ENCODE results near the gene MAP3K2. TPM values are rescaled to one million over a fixed set of nuclear protein-coding genes. Genes with fewer than 3 reads are reported as not detected.

MAP3K2 gene
- total RNA-seq, 1 donor from 2014 or later = 73.2 TPM

DNA sequence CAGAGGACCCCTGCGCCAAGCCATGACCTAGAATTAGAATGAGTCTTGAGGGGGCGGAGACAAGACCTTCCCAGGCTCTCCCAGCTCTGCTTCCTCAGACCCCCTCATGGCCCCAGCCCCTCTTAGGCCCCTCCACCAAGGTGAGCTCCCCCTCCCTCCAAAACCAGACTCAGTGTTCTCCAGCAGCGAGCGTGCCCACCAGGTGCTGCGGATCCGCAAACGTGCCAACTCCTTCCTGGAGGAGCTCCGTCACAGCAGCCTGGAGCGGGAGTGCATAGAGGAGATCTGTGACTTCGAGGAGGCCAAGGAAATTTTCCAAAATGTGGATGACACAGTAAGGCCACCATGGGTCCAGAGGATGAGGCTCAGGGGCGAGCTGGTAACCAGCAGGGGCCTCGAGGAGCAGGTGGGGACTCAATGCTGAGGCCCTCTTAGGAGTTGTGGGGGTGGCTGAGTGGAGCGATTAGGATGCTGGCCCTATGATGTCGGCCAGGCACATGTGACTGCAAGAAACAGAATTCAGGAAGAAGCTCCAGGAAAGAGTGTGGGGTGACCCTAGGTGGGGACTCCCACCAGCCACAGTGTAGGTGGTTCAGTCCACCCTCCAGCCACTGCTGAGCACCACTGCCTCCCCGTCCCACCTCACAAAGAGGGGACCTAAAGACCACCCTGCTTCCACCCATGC, 33.5 kb upstream of the MAP3K2 start:
- no peak for DNase-seq (ENCODE audit: low spot score)

DNA sequence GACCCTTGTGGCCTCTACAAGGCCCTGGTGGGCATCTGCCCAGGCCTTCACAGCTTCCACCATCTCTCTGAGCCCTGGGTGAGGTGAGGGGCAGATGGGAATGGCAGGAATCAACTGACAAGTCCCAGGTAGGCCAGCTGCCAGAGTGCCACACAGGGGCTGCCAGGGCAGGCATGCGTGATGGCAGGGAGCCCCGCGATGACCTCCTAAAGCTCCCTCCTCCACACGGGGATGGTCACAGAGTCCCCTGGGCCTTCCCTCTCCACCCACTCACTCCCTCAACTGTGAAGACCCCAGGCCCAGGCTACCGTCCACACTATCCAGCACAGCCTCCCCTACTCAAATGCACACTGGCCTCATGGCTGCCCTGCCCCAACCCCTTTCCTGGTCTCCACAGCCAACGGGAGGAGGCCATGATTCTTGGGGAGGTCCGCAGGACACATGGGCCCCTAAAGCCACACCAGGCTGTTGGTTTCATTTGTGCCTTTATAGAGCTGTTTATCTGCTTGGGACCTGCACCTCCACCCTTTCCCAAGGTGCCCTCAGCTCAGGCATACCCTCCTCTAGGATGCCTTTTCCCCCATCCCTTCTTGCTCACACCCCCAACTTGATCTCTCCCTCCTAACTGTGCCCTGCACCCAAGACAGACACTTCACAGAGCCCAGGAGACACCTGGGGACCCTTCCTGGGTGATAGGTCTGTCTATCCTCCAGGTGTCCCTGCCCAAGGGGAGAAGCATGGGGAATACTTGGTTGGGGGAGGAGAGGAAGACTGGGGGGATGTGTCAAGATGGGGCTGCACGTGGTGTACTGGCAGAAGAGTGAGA, 32.5 kb upstream of the MAP3K2 start:
- no peak for DNase-seq (ENCODE audit: low spot score)

DNA sequence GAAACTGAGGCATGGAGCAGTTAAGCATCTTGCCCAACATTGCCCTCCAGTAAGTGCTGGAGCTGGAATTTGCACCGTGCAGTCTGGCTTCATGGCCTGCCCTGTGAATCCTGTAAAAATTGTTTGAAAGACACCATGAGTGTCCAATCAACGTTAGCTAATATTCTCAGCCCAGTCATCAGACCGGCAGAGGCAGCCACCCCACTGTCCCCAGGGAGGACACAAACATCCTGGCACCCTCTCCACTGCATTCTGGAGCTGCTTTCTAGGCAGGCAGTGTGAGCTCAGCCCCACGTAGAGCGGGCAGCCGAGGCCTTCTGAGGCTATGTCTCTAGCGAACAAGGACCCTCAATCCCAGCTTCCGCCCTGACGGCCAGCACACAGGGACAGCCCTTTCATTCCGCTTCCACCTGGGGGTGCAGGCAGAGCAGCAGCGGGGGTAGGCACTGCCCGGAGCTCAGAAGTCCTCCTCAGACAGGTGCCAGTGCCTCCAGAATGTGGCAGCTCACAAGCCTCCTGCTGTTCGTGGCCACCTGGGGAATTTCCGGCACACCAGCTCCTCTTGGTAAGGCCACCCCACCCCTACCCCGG, 31.8 kb upstream of the MAP3K2 start:
- DNase-seq (ENCODE audit: low spot score) = no peak

DNA sequence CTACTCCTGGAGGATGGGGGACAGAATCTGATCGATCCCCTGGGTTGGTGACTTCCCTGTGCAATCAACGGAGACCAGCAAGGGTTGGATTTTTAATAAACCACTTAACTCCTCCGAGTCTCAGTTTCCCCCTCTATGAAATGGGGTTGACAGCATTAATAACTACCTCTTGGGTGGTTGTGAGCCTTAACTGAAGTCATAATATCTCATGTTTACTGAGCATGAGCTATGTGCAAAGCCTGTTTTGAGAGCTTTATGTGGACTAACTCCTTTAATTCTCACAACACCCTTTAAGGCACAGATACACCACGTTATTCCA, 31.3 kb upstream of the MAP3K2 start:
- no peak for DNase-seq (ENCODE audit: low spot score)

DNA sequence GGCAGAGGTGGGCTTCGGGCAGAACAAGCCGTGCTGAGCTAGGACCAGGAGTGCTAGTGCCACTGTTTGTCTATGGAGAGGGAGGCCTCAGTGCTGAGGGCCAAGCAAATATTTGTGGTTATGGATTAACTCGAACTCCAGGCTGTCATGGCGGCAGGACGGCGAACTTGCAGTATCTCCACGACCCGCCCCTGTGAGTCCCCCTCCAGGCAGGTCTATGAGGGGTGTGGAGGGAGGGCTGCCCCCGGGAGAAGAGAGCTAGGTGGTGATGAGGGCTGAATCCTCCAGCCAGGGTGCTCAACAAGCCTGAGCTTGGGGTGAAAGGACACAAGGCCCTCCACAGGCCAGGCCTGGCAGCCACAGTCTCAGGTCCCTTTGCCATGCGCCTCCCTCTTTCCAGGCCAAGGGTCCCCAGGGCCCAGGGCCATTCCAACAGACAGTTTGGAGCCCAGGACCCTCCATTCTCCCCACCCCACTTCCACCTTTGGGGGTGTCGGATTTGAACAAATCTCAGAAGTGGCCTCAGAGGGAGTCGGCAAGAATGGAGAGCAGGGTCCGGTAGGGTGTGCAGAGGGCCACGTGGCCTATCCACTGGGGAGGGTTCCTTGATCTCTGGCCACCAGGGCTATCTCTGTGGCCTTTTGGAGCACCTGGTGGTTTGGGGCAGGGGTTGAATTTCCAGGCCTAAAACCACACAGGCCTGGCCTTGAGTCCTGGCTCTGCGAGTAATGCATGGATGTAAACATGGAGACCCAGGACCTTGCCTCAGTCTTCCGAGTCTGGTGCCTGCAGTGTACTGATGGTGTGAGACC, 30.7 kb upstream of the MAP3K2 start, which contains the start of gene PROC:
TSS of gene PROC (plus strand) at position 128 of the 812 bp plus-strand sequence. CDS start 1,516 bp downstream, outside the sequence.
- DNase-seq (ENCODE audit: low spot score) = no peak

DNA sequence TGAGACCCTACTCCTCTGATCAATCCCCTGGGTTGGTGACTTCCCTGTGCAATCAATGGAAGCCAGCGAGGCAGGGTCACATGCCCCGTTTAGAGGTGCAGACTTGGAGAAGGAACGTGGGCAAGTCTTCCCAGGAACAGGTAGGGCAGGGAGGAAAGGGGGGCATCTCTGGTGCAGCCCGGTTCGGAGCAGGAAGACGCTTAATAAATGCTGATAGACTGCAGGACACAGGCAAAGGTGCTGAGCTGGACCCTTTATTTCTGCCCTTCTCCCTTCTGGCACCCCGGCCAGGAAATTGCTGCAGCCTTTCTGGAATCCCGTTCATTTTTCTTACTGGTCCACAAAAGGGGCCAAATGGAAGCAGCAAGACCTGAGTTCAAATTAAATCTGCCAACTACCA, 29.6 kb upstream of the MAP3K2 start:
- no peak for DNase-seq (ENCODE audit: low spot score)

DNA sequence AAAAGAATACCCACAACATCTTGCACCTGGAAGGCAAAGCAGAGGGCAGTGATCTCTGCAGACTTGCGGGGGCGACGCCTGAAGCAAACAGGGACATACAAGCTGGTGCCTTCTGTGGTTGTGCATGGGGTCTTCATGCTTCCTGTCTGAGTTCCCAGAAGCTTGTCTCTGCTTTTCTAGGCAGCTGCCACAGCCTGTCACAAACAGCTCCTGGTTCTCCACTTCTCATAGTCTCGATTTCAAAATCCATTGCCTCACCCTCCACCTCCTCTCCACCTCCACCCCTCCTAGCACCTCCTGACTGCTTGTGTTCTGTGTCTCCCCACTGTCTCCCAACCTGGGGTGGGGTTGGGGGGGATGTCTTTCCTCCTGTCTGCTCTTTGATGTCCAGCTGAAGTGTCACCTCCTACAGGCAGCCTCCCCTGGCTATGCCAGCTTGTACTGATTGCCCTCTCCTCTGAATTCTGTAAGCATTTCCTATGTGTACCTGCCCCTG, 28.8 kb upstream of the MAP3K2 start:
- DNase-seq (ENCODE audit: low spot score) = no peak

DNA sequence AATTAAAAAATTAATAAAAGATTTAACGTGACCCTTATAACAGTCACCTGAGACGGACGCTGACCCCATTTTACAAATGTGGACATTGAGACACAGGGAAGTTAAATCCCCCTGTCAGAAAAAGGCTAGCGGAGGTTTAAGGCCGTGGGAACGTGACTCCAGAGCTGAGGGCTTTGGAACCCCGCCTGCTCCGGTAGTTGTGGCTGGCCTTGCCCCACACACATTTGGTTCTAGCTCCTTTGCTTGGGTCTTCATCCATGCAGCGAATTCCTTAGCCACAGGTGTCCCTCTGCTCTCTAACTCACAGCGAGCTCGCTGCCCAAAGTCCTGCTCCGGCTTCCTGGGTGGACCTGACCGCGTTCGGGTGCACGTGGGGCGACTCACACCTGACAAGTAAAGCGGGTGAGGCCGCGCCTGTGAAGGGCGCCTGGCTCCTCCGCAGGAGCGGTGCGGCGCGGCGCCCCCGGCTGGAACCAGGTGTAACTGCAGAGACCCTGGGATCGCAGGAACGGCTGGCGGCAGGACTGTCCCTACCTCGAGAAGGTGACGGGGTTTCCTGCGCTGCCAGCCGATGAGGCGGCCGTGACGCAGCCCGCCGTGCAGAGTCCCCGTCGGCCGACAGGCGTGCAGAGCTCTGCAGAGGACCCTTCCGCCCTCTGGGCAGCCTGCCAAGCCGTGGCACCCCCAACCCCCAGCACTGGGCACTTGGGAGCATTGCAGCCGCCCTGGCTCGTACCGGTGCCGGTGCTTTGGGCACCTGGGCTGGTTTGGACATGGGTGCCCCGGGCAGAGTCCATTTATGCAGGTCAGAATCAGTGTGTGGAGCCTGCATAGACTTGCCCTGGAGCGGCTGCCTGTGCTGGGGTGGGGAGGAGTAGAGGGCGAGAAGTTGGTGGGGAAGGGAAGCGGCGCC, 28.1 kb upstream of the MAP3K2 start:
- DNase-seq (ENCODE audit: low spot score) = peak; percentile 65

DNA sequence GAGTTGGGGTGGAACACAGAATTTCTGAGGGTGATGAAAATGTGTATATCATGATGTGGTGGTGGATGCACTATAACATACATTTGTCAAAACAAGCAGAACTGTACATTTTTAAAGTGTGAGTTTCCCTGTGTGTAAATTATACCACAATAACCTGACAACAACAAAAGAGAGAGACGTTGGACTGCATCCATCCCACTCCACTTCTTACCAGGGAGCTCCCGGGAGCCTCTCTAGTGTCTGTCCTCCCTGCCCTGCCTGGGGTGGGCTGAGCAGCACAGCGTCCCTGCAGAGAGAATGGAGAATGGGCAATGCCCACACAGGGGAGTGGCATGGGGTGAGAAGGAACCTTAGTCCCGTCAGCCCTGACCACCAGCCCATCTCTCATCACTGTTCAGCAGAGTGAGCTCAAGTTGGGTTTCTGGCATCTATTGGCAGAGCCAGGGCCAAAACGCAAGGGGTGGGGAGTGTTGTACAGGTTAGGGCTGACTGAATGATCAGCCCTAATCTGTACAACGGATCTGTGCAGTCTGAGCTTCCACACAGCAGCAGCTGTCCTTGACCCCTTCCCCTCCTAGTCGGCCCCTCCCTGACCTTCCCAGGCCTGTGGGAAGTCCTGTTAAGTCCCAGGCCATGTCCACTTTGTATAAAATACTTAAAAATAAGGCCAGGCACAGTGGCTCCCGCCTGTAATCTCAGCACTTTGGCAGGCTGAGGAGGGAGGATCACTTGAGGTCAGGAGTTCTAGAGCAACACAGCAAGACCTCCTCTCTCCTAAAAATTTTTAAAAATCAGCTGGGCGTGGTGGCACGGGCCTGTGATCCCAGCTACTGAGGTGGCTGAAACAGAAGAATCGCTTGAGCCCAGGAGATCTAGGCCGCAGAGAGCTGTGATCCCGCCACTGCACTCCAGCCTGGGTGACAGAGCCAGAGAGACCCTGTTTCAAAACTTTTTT, 27.1 kb upstream of the MAP3K2 start:
- no peak for DNase-seq (ENCODE audit: low spot score)

DNA sequence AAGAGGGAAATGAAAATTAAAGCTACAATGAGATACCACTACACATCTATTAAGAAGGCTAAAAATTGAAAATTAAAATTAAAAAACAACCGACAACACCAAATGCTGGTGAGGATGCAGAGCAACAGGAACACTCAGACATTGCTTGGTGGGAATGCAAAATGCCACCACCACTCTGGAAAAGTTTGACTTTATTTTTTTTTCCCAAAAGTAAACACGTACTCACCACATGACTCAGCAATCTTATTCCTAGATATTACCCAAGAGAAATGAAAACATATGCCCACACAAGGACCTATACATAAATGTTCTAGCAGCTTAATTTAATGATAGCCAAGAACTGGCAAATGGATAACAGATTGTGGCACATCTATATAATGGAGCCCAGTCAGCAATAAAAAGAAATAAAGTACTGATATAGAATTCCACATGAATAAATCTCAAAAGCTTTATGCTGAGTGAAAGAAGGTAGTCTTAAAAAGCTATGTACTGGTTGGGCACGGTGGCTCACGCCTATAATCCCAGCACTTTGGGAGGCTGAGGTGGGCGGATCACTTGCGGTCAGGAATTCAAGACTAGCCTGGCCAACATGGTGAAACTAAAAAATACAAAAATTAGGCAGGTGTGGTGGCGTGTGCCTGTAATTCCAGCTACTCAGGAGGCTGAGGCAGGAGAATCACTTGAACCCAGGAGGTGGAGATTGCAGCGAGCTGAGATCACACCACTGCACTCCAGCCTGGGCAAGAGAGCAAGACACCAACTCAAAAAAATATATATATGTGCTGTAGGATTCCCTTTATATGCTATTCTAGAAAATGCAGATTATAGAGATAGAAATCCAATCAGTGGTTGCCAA, 26.2 kb upstream of the MAP3K2 start:
- no peak for DNase-seq (ENCODE audit: low spot score)

DNA sequence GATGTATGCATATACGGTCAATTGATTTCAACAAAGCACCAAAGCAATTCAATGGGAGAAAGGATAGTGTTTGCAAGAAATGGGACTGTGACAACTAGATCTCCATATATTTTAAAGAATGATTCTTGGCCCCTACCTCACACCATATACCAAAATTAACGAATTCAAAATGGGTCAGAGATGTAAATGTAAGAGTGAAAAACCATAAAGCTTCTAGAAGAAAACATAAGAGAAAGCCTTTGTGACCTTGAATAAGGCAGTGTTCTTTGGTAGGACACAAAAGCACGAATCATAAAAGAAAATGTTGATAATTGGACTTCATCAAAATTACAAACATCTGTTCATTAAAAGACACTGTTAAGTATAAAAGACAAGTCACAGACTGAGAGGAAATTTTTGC, 25.4 kb upstream of the MAP3K2 start:
- no peak for DNase-seq (ENCODE audit: low spot score)

DNA sequence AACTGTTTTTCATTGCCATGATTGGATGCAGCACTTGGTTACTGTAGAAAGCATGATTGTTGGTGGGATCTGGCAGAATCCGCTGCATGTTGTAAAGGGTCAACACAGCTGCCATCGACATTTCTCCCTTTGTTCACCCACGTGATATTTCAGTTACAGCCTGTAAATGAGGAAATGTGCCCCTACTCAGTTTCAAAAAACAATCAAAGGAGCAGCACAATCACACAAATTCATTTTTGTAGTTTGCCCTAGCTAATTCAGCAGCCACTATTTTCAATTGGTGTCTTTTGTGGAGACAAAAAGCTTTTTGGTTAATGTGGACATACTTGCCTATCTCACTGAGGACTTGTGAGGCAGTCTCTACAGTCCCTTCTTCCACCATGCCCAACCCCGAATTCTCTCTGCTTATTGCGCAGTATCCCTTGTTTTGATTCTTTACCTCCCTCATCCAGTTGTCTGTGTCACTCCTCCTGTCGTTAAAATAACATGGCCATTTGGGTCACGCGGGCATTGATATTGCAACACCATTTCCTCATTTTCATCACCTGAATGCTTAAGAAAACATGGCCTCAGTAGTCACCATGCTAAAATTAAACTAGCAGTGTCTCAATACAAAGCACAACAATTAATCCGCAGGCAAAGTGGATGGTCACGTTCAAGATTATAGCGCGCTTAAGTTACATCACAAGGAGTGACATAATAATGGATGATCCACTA, 24.0 kb upstream of the MAP3K2 start:
- DNase-seq (ENCODE audit: low spot score) = no peak

DNA sequence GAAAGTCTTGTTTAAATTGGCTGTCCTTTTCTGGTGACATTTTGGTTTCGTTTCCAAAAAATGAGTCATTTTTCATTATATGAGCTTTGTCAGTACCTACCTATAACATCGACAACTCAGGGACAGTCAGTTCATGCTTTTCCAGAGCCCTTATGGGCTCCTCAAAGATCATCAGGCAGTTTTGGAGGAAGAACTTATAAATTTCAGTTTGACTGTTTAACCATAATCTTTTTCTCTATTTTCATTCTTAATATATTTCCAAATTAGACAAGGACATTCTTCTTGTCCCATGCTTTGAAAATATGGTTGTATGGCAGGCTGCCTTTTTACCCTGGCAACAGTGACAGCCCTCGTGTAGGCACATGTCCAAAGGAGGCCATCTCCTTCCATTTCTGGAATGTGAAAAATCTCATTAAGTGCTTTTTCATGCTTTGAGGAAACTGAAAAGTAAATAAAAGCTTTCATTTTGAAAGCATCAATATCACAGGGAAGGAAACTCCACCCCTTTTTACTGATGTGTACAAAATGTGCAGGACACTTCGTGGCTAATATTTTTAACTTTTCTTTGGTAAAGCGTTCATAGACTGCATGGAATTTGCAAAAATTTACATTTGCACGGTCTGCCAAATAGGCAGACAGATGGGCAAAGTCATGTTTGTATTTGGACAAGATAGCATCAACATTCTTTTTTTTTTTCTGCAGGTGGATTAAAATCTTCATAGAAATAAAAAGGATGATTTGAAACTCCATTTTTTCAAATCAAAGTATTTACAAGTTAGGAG, 23.3 kb upstream of the MAP3K2 start:
- DNase-seq (ENCODE audit: low spot score) = peak; percentile 43

DNA sequence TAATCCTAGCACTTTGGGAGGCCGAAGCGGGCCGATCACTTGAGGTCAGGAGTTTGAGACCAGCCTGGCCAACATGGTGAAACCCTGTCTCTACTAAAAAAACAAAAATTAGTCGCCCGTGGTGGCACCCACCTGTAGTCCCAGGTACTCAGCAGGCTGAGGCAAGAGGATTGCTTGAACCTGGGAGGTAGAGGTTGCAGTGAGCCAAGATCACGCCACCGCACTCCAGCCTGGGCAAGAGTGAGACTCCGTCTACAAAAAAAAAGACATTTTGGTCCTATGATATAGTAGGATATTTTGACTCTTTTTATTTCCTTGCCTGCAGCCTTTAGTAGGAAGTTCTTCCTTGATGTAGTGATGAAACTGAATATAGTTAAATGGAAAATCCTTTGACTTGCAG, 21.9 kb upstream of the MAP3K2 start:
- DNase-seq (ENCODE audit: low spot score) = peak; percentile 33

DNA sequence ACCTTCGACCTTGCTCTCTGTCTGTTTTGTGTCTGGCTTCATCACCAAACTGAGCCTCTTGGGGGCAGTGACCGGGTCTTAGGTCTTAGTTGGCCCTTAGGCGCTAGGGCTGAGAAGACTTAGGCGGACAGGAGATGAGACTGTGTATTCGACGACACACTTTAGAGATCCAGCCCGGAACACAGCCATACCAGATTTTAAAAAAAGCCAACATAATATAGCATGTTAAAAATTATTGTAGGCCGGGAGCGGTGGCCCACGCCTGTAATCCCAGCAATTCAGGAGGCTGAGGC, 21.0 kb upstream of the MAP3K2 start:
- DNase-seq (ENCODE audit: low spot score) = no peak

DNA sequence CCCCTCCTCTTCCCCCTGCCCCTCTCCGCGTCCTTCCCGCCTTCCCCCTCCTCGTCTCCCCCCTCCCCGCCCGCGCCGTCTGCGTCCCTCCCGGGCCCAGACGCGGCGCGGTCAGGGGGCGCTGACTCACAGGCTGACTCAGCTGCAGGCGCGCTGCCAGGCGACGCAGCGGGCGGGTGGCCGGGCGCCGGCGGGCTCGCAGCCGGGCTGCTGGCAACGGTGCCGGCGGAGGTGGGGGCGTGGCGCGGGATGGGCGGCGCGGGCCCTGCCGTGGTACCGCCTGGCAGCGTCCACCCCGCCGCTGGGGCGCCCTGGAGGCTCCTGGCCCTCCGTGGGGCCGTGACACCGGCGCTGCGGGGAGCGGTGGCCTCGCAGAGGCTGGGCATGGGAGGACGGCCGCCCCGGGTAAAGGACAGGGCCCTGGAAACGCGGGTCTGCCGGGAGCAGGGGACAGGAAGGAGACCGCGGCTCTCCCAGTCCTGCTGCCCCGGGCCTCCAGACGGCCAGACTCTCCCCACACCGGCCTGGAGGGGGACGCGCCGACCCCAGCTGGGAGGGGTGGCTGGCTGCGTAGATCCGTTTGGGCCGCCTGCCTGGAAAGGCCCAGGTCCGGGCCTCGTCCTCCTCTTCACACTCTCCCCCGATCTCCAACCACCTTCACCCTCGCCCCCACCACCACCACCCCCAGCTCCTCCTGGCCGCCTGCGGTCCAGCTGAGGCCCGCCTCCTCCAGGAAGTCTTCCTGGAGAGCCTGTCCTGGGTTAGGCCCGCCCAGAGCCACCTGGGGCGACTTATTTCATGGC, 20.4 kb upstream of the MAP3K2 start:
- DNase-seq (ENCODE audit: low spot score) = peak; percentile 92

DNA sequence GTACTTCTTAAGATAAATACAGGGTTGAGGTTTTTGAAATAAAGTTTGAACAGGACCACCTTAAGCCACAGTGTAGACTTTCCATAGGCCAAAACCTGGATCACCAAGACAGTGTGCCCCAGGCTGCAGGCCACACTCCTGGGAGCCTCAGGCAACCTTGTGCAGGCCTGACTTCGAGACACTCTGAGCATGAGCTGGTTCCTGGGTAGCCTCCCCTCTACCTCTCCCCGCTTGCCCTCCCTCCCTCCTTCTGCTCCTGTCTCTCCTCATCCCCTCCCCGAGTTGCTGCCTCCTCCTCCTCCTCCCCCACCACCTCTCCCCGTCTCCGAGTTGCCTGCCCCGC, 19.9 kb upstream of the MAP3K2 start:
- no peak for DNase-seq (ENCODE audit: low spot score)
